CD14-positive monocyte (primary cell): ENCODE measurements around the gene FAM167B. TPM values are rescaled to one million over a fixed set of nuclear protein-coding genes. Genes with fewer than 3 reads are reported as not detected.

Experiments
- DNase-seq, 3 donors: peaks; one replicate each; pipeline ENCODE4 v3.0.0-alpha.2; 2011 to 2022
- H2AFZ ChIP-seq: 2 replicates; pipeline ENCODE4 v1.6.0; 2012; ENCODE audit warnings: mild to moderate bottlenecking, low read depth, low read length, inconsistent platforms; ENCODE audit not compliant: insufficient read depth, poor library complexity, severe bottlenecking
- H3K27ac ChIP-seq, 2 donors: 1 replicate in 1 of 2; 2 replicates in 1 of 2; pipeline ENCODE4 v1.5.1; 2012 to 2013; ENCODE audit warnings: low read length in 2 of 2, control low read depth in 1 of 2, inconsistent platforms in 1 of 2, low read depth in 1 of 2, mild to moderate bottlenecking in 1 of 2
- H3K27me3 ChIP-seq, 2 donors: one replicate each; pipeline versions ENCODE4 v1.6.0 to v1.6.1; 2011 to 2013; ENCODE audit warnings: low read length in 2 of 2; ENCODE audit not compliant: control insufficient read depth in 2 of 2, insufficient read depth in 2 of 2
- H3K36me3 ChIP-seq, 2 donors: replicated peaks in 1 of 2; 1 replicate in 1 of 2; 2 replicates in 1 of 2; pipeline versions ENCODE4 v1.5.1 to v1.6.1; 2012 to 2013; ENCODE audit warnings: low read length in 2 of 2, control low read depth in 1 of 2, inconsistent platforms in 1 of 2, mild to moderate bottlenecking in 1 of 2; ENCODE audit not compliant: insufficient read depth in 2 of 2, control insufficient read depth in 1 of 2
- H3K4me1 ChIP-seq, 2 donors: 1 replicate in 1 of 2; 2 replicates in 1 of 2; pipeline versions ENCODE4 v1.5.1 to v1.6.1; 2012 to 2013; ENCODE audit warnings: low read length in 2 of 2, control low read depth in 1 of 2, inconsistent platforms in 1 of 2, mild to moderate bottlenecking in 1 of 2, moderate library complexity in 1 of 2; ENCODE audit not compliant: insufficient read depth in 2 of 2, control insufficient read depth in 1 of 2
- H3K4me2 ChIP-seq: replicated peaks from 2 replicates; pipeline ENCODE3; 2012; ENCODE audit warnings: low read length, moderate library complexity, mild to moderate bottlenecking; ENCODE audit not compliant: poor library complexity, severe bottlenecking; ENCODE audit errors: extremely low read depth
- H3K4me3 ChIP-seq, 3 experiments: fragments of 200-600 bp in 1 of 3; sonication (generic) in 1 of 3; replicated peaks in 1 of 3; 1 replicate in 2 of 3; 2 replicates in 1 of 3; pipeline ENCODE4 v1.5.1; 2011 to 2013; ENCODE audit warnings: low read length in 3 of 3, mild to moderate bottlenecking in 3 of 3, control low read depth in 2 of 3, low read depth in 2 of 3, inconsistent platforms in 1 of 3, moderate library complexity in 1 of 3
- H3K79me2 ChIP-seq: 2 replicates; pipeline ENCODE4 v1.6.0; 2012; ENCODE audit warnings: mild to moderate bottlenecking, control low read depth, inconsistent platforms, low read length, moderate library complexity; ENCODE audit not compliant: insufficient read depth
- H3K9ac ChIP-seq: 2 replicates; pipeline ENCODE4 v1.6.0; 2017; ENCODE audit warnings: low read length, mild to moderate bottlenecking; ENCODE audit not compliant: insufficient read depth, poor library complexity, severe bottlenecking
- H3K9me3 ChIP-seq, 2 donors: replicated peaks in 1 of 2; 1 replicate in 1 of 2; 2 replicates in 1 of 2; pipeline versions ENCODE4 v1.5.1 to v1.6.1; 2012 to 2013; ENCODE audit warnings: low read length in 2 of 2, control low read depth in 1 of 2; ENCODE audit not compliant: control insufficient read depth in 1 of 2, insufficient read depth in 1 of 2
- H4K20me1 ChIP-seq: 2 replicates; pipeline ENCODE4 v1.6.0; 2012; ENCODE audit warnings: mild to moderate bottlenecking, low read length, control low read depth, moderate library complexity; ENCODE audit not compliant: insufficient read depth
- H3K27ac Mint-ChIP-seq, 7 donors: one replicate each; pipeline ENCODE4 v1.8.0; 2020; ENCODE audit warnings: mild to moderate bottlenecking in 7 of 7, mixed read lengths in 7 of 7, moderate library complexity in 6 of 7, inconsistent platforms in 2 of 7
- H3K27me3 Mint-ChIP-seq, 3 donors: one replicate each; pipeline ENCODE4 v1.8.0; 2021 to 2022; ENCODE audit warnings: low read depth in 3 of 3, mild to moderate bottlenecking in 3 of 3, mixed read lengths in 3 of 3, moderate library complexity in 3 of 3, inconsistent platforms in 1 of 3
- H3K36me3 Mint-ChIP-seq, 2 donors: one replicate each; pipeline ENCODE4 v1.8.0; 2020; ENCODE audit warnings: mixed read lengths in 2 of 2, inconsistent platforms in 1 of 2, mild to moderate bottlenecking in 1 of 2
- H3K4me1 Mint-ChIP-seq: one replicate; pipeline ENCODE4 v1.8.0; 2020; ENCODE audit warnings: mild to moderate bottlenecking, mixed read lengths
- H3K4me3 Mint-ChIP-seq, 2 donors: one replicate each; pipeline ENCODE4 v1.8.0; 2020; ENCODE audit warnings: mild to moderate bottlenecking in 2 of 2, mixed read lengths in 2 of 2, moderate library complexity in 1 of 2
- H3K9me3 Mint-ChIP-seq, 7 donors: one replicate each; pipeline ENCODE4 v1.8.0; 2020 to 2022; ENCODE audit warnings: mixed read lengths in 7 of 7, mild to moderate bottlenecking in 6 of 7, moderate library complexity in 6 of 7, inconsistent platforms in 2 of 7
- CTCF ChIP-seq: fragments of 200-600 bp; IDR thresholded peaks from one replicate; pipeline ENCODE4 v1.8.0; 2022; ENCODE audit warnings: antibody characterized with exemption, mild to moderate bottlenecking
- WGBS: methylation state at CpG from one replicate; pipeline ENCODE4 v1.1.5; 2013; ENCODE audit warnings: missing lambda C conversion rate; ENCODE audit not compliant: insufficient coverage; 5-methylcytosine and 5-hydroxymethylcytosine counted together
- intact Hi-C, 2 donors: fragments of 100-400 bp; cut with micrococcal nuclease; formaldehyde crosslinking; loops; one replicate each; pipeline versions ENCODE4 v1.15.0 to v1.15.1; 2023
- polyA plus RNA-seq, 3 donors: library from polyadenylated mRNA; depleted of rRNA in 1 of 3; unstranded in 2 of 3; stranded (reverse) in 1 of 3; fragments of 300-500 nt in 2 of 3; fragments of >200 nt in 1 of 3; fragmentation: Illumina TruSeq in 2 of 3; gene quantifications; 1 replicate in 2 of 3; 2 replicates in 1 of 3; pipeline ENCODE4 v1.2.3, GENCODE V29; 2012 to 2021

Gene FAM167B
- polyA plus RNA-seq, 3 donors = not detected

- Histone ChIP-seq H3K4me2 (no peak overlapping the region), H3K27me3 (peaks cover 0 to 26% of the 10 kb centered on the region in 2 donors), H3K9me3 (no peaks in the 10 kb centered on the region), H3K79me2 (no peaks in the 10 kb centered on the region), H3K4me3 (no peak overlapping the region), H3K27ac (no peak overlapping the region), H3K4me1 (no peaks in the 10 kb centered on the region), H3K36me3 (no peaks in the 10 kb centered on the region), H2AFZ (peak overlapping the region; percentile 5), H4K20me1 (no peaks in the 10 kb centered on the region), H3K9ac (no peak overlapping the region)
- 89% methylated on average over 7 of the region's 7 CpGs for WGBS
- intact Hi-C loops = no loop called here
- Mint-ChIP-seq H3K4me3 (no peak overlapping the region), H3K27me3 (peaks cover 38 to 42% (median 38%) of the 10 kb centered on the region in 3 donors), H3K4me1 (peaks cover 5% of the 10 kb centered on the region), H3K9me3 (peaks cover 0 to 5% (median 0%) of the 10 kb centered on the region in 7 donors), H3K27ac (peak overlapping the region in 2 of 7 donors; percentile 6 to 11), H3K36me3 (no peaks in the 10 kb centered on the region)
- DNase-seq = no peak
- TF ChIP-seq CTCF = no peak
Observed at GRCh38 chr1:32272557-32273390, 25.8 kb downstream of the FAM167B start.

GRCh38 chr1:32273391-32274208 is 26.6 kb downstream of the FAM167B start:
- peaks cover 0 to 26% of the 10 kb centered on the region in 2 donors for H3K27me3 ChIP-seq
- no peaks in the 10 kb centered on the region for H4K20me1 ChIP-seq
- no peaks in the 10 kb centered on the region for H3K36me3 ChIP-seq
- H3K9ac ChIP-seq = no peak overlapping the region
- no peak overlapping the region for H3K27ac ChIP-seq
- H3K9me3 ChIP-seq = no peaks in the 10 kb centered on the region
- H3K4me1 ChIP-seq = no peaks in the 10 kb centered on the region
- TF ChIP-seq CTCF = no peak
- intact Hi-C loops = no loop called here
- no peak overlapping the region for H3K4me3 ChIP-seq
- Mint-ChIP-seq H3K36me3 (no peaks in the 10 kb centered on the region), H3K4me1 (peaks cover 5% of the 10 kb centered on the region), H3K4me3 (peak overlapping the region in 1 of 2 donors; percentile 58), H3K9me3 (peaks cover 0 to 5% (median 0%) of the 10 kb centered on the region in 7 donors), H3K27me3 (peaks cover 38 to 42% (median 41%) of the 10 kb centered on the region in 3 donors), H3K27ac (peak overlapping the region in 1 of 7 donors; percentile 59)
- DNase-seq = no peak
- no peaks in the 10 kb centered on the region for H3K79me2 ChIP-seq
- 45% methylated on average over 6 of the region's 10 CpGs for WGBS
- H3K4me2 ChIP-seq = no peak overlapping the region
- peak overlapping the region; percentile 5 for H2AFZ ChIP-seq
